Embryonic facial prominence (tissue), 1 donor: ENCODE data around the gene MBNL1.

Source experiments
- DNase-seq: peaks from one replicate; pipeline ENCODE4 v3.0.0-alpha.2; 2016; ENCODE audit errors: extremely low spot score

The MBNL1 gene

DNA sequence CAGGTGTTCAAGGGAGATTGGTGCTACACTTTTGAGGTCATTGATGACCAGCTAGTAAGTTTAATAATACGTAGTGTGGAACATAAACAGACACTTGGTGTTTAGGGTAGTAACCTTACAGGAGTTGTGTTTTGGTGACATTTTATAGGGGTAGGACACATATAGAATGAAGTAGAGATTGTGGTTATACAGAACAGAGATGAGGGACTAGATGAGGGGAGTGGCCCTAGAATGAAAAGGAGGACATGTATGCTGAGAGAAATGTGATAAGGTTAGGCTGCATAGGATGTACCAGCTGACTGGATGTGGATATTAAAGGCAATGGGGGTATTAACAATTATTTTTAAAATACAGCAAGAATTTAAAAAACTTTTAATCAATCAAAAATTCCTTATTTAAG is 8.0 kb downstream of the MBNL1 start:
- no peak for DNase-seq

DNA sequence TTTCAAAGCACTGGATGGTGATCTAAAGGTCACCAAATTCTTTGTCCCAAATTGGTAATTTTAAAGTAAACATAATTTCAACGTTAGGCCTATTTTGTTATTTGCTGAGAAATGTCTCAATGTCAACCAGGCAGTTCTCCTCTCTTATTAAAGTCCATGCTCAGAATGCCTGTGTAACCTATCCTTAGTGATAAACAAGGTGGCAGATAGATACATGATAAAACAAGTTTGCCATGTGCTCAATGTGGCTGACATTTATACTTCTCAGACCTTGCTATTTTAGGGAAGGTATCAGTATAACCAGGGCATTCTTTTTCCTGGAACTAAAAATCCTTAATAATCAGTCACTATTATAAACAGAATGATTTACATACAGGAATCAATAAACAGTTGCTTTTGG is 8.5 kb downstream of the MBNL1 start:
- no peak for DNase-seq

DNA sequence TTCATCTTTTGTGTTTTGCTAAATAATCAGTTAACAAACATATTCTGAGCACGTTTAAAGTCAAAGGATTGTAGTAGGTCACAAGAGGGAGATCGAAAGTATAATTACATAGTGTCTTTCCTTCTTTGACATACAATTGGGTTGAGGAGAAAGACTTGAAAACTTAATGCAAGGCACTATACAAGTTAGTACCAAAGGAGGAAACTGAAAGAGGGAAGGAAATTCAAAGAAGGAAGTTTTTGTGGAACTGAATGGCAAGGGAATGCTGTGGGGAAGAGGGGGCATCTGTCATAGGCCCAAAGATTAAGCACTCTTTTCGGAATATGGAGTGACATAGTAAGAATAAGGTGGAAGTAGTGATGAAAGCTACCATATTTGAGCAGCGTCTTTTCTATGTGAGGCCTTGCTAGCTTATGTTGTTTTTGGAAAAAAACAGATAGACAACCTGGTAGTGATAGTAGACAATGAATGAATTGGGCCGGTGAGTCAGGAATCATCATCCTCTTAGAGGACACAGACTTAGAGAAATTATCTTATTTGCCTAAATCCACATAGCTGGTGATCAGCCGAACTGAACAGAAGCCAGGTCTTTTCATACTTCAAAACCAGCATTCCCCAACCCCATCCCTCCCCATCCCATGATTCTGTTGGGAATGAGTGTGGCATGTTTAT is 10.2 kb downstream of the MBNL1 start:
- DNase-seq, result no peak

DNA sequence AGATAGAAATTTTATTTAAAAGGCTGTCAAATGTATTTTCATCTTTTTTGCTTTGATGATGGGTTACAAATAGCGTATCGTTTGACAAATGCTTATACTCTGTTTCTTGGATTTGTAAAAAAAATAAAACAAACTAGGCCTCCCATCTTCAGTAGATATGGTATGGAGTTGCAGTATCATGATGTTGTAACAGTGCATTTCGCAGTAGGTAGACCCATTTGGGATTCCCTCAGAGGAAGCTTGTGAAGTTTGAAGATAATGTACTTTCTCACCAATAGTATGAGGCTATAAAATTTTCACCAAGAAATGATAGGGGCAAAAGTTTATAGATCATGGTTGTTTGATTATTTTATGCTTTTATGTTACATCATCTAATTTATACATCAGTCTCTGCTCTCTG is 10.8 kb downstream of the MBNL1 start:
- DNase-seq, result no peak

DNA sequence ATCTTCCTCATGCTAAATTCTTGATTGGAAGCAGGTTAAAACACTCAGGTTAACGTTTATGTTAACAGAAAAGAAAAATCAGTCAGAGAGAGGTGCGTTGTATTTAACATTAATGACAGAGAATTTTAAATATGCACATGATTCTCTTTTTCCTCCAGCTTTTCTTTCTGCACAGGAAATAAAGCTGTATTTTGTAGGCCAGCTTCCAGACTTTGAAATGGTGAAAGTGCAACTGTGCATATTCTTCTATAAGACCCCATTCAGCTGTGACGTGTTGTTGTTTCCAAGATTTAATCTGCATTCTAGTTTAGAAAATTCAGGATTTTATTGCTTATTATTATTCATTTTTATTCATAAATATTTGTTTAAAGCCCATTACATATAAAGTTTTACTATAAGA is 11.8 kb downstream of the MBNL1 start:
- no peak for DNase-seq

DNA sequence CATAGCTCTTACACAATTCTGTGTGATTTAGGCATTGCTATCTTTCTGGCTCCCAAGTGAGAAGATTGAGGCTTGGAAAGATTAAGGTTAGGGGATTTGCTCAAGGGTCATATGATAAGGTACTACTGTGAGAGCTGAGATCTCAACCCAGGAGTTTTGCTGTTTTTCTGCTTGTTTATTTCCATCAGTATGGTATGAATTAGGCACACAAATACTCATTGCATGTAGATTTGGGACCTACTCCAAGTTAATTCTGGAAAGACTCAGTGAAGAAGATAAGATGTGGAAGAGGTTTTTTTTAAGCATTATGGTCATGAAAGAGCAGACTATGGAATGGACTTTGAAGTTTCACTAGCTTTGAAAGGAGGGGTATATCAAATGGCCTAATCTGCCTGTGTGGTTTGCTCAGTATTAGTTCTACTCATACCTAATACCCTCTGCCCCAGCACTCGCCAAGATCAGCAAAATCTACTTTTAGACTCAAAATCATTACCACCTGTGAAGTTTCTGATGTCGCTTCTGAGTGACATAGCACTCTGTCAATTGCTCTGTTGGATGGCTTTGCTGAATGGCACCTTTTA is 12.5 kb downstream of the MBNL1 start:
- no peak for DNase-seq

DNA sequence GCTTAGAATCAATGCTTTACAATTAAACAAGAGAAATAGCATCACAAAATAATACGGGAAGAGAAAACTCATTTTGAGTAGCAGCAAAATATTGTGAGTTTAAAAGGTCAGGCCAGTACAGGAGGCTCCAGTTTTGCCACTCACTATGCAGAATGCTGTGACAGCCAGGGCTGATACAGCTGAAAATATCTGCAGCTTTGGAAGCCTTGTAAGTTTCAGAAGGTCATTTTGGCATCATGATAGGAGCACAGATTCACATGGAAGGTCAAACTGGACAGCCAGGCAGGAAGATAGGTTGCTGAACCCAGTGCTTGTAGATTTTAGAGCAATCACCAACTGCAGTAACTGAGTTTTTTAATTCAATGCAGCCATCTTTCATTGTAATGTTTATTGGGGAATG is 14.1 kb downstream of the MBNL1 start:
- DNase-seq, result no peak

DNA sequence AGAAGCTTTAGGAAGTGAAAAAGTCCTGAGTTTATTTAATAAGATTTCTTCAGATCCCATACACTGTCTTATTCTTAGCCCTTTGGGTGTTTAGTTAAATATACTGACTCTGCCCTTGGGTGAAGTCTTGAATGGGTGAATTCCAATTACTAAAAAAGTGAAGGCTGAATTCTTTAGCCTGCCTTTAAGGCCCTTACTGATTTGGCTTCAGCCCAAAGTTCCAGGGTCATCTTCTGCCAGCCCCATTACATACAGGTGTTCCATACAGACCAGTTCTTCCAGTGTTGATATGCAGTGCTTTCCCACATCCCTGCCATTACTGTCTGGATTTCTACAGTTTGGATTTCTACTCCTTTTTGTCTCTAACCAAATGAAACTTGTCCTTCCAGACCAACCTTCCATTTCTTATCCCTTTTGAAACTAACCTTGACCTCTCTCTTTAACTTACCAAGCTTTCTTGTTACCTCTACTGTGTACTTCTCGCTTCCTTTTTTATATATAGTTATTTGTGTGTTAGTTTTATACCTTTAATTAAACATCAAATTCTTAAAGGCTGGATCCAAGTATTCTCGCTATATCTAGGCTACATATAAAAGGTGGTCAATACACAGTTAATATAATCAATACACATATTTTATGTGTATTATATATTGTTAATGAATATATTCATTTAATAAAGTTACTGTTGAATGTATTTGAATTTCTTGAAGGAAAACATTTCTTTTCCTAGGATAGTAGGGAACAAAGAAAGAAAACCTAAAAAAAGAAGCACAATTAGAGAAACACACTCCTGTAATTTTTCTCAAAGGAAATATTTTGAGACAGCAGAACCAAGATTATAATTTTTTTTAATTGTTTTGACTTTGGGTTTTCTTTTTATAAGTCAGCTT is 15.0 kb downstream of the MBNL1 start:
- DNase-seq, result no peak

DNA sequence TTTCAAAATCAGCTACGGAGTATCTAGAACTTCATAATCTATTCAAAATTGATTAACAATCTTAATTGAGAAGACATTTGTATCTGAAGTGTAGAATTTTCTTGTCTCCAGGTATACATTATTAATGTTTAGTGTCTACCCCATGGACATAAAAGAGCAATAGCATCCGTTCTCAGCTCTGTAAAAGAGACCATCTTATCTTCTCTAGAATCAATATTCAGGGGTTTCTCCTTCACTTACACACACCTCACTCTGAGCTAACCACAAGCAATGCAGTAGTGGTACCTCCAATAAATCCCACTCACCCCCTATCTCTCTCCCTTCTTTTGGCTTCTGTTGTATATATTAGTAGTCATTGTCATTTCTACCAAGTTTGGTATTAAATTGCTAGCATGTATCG is 16.2 kb downstream of the MBNL1 start:
- DNase-seq, result no peak

DNA sequence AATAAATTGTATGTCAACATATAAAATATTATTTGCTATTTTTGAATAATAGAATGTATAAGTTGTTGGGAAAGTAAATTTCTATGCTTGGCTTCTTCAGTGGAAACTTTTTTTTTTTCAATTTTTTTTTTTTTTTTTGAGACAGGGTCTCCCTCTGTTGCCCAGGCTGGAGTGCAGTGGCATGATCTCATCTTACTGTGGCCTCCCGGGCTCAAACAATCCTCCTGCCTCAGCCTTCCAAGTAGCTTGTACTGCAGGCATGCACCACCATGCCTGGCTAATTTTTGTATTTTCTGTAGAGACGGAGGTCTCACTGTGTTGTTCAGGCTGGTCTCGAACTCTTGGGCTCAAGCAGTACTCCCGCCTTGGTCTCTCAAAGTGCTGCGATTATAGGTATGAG is 16.8 kb downstream of the MBNL1 start:
- DNase-seq, result no peak

DNA sequence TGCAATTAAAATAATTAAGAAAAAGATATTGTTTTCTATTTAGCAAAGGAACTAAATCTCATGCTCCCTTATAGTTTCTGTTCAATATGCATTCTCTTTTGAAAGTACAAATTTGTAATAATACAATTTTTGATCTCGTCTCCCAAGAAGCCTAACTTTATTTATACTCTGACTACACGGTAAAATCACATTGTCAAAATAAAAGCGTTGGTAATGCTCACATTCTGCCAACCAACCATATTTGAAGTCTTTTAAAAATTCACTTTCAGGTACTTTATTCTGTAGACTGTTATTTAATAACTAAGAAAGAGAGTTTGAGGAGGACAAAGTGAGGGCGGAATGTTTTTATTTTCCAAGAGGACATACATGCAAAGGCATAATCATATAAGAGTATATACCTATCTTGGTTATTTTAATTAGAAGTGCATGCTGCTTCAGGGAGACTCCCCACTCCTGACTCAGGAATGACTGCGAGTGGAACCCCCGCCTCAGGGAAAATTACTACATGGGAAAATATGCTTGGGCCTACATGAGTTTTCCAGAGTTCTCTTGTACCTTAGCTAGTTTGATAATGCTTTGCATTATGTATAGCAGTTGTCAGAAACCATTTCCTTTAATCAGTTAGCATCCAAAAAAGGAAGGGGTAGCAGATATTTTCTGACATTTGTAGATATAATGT is 19.3 kb downstream of the MBNL1 start:
- no peak for DNase-seq

DNA sequence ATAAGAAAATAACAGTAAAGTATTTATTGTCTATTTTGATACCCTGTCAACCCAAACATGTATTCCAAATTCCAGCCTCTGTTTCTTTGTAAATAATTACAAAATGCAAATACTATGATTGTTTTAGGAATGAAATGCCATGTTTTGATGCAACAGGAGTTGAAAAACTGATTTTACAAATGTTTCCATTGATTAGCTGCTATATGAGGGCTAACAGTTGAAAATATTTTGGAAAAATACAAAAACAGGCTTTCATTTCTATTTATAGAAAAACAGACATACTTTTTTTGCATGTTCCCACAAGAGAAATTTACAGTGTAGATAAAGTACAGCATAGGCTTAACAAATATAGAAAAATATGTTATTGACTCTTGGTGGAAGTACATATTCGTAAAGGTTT is 20.0 kb downstream of the MBNL1 start:
- DNase-seq, result no peak

DNA sequence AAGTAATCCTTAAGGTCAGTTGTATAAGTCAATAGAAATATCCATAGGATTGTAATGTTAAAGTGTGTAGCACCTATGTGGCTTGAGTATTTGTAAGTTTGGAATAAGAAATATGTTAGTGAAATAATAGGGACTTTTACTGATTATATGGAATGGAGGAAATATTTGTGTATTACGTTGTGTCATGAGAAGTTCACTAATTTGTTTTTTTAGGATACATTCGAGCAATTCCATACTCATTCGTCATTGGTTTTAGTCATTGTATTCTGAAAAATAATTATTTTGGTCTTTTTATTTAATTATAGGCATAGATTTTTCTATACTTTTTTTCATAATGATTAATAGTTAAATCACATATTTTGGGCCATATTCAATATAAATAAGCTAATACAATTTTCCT is 21.0 kb downstream of the MBNL1 start:
- DNase-seq, result no peak

DNA sequence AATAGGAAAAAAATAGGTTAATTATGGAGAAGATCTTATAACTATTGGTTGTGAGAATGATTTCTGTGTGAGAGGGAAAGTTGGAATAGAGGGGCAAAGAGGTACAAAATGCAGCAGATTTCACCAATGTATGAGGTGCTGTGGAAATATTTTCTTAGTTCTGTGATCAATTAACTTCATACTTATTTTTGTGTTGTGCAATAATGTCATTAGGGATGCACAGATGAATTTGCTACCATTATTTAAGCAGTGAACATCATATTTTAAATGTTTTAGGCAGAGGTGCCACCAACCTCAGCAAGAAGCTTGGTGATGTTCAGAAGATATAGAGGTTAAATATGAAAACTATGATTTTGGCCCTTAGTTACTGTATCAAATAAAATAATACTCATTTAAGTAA is 21.6 kb downstream of the MBNL1 start:
- no peak for DNase-seq

DNA sequence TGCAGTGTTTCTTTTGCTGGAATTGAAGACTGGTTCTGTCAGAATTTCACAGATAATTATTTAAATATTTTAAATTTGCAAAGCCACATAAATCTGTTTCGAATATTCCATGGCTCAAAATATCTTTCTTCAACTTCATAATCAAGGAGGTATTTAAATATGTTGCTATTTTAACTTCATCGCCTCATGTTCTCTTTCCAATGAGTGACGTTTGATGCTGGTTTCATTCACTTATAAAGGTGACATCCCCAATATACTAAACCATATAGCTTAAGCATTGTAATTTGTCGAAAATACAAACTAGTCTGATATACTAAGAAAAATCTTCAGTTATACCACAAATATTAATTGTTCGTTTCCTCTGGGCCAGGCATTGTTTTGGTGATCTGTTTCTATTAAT is 22.5 kb downstream of the MBNL1 start:
- no peak for DNase-seq

DNA sequence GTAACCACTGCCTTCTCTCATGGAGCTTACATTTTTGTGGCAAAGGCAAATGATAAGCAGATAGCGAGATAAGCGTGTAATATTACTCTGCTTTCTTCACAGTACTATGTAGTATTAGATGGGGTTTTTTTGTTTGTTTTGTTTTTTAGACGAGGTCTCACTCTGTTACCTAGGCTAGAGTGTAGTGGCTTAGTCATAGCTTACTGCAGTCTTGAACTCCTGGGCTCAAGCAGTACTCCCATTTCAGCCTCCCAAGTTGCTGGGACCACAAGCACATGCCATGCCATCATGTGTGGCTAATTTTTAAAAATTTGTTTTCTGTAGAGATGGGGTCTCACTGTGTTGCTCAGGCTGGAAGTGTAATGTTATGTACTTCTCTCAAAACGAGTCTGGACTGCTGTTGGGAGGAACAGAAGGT is 22.9 kb downstream of the MBNL1 start:
- no peak for DNase-seq

DNA sequence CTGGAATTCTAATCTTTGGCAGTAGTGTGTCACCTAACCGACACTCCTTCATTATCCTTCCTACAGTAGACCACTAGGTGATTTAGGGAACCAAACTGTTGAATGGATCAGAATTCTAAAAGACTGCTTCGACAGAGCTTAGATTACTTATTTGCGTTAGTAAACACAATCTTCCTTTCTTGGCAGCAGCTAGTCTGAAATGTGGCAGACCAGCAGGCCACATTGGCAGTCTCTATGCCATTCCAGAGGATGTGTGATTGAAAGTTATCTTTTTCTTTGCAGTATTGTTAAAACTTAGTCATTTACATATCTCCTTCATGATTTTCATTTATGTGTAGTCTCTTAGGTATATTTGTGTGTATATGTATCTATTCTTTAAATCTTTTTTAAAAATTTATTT is 23.6 kb downstream of the MBNL1 start:
- DNase-seq, result no peak

DNA sequence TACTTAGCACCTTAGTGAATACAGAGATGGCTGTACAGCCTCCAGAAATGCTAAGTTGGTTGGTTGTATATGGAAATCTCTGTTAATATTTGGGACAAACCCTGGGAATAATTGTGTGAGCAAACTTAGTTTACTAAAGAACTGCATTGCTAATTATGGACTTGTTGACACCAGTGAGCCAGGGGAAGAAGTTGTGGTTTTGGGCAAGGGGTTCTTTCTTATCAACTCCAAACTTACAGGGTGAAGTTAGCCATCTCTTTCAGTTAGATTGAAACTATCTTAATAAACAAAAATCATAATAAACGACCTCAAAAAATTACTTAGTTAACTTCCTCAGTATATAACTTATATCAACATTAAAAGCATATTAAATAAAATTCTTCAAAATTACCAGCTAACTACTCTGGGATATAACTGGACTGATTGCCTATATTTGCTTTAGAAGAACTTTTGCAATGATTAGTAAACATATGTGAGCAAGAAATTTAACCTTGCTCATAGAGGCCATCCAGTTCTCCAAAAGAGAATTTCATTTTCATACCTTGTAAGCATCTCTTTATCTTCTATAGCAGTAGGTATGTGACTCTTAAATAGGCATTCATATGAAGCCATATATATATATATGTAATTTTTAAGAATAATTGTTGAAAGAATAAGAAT is 24.7 kb downstream of the MBNL1 start:
- DNase-seq, result no peak

DNA sequence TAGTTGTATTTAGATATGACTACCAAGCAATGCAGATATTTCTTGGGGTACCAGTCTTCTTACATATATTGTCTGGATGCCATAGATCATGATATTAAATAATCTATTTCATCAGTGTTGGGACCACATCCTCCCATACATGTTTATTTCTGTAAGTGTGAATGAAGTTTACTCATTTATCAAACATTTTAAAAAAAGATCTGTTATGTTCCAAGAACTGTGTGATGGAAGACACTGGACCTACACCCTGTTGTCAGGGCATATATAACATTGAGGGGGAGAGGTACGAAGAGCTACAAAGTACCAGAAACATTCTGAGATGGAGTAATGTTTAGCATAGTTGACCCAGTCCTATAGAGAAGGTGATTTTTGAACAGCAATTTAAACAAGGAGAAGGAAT is 26.6 kb downstream of the MBNL1 start:
- DNase-seq, result no peak

DNA sequence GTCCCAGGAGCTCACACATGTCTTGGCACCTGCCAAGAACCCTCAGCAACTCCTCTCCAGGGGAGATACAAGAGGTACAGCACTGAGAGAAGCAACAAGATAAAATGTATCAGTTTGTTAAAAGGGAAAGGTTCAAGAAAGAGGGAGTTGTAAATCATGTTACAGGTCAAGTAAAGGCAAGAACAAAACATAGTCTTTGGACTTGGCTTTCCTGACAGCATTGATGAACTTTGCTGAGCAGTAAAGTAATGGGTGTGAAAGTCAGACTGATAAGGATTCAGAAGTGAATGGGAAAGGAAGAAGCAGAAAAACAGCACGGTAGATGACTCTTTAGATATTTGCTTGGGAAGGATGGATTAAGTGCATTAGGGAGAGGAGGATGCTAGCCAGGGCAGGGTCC is 27.1 kb downstream of the MBNL1 start:
- no peak for DNase-seq

DNA sequence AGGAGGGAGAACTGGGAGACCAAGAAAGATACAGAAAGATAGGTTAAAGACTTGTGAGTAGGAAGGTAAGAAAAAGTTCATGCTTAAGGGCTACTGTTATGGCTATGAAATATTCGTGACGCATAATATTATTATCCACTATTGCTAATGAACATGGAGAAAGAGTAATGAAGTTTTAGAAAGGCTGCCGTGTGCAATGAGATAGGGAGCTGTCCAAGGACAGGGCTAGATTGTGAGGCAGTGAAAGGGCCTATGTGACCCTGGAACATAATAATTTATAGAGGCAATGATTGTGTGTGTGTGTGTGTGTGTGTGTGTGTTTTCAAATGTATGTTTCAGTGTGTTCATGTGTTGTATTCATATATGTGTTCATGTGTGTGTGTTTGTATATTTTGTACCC is 27.7 kb downstream of the MBNL1 start:
- no peak for DNase-seq

DNA sequence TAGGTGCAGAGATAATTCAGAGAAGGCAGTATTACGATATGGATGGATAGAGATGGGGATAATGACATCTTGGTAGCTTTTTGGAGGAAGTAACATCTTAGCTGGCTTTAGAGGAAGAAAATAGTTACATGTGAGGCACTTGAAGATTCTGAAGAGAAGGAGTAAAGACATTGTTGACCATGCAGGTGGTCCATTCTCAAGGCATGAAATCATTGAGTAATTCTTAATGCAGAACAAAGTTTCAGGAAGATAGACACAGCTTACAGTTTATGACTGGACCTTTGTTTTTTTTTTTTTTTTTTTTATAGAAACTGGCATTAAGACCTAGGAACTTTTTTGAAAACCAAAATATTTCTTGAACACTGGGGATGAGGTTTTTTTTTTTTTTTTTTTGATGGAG is 28.2 kb downstream of the MBNL1 start:
- no peak for DNase-seq
